GM12878 (cell line): ENCODE measurements around the gene ADGRV1. TPM values are rescaled to one million over a fixed set of nuclear protein-coding genes. Genes with fewer than 3 reads are reported as not detected.

Experiments
- ATAC-seq: fragments of 200-7000 bp; cut with Tn5 transposase; 3 replicates; pipeline ENCODE4 v1.9.1; 2020; ENCODE audit warnings: mild to moderate bottlenecking, moderate library complexity
- BruUV-seq: library from RNA; stranded (reverse); fragments of 400-500 nt; replicated peaks from 2 replicates; lab custom pipeline; 2021; lab: Mats Ljungman, UMichigan
- CTCF ChIA-PET: fragments of 300-600 bp; sonication (Branson Sonifier 250); formaldehyde crosslinking; extraction: SDS; loops from one replicate; lab custom pipeline; 2021; ENCODE audit warnings: inconsistent platforms; lab: Yijun Ruan, JAX
- POLR2A ChIA-PET: fragments of 350-600 bp; formaldehyde crosslinking; extraction: SDS; loops from one replicate; lab custom pipeline; 2021; ENCODE audit warnings: inconsistent platforms; lab: Charles Lee
- RAD21 ChIA-PET: fragments of 300-600 bp; sonication (Branson Sonifier 250); formaldehyde crosslinking; loops from one replicate; lab custom pipeline; 2023; ENCODE audit warnings: antibody characterized with exemption; ENCODE audit not compliant: unreplicated experiment; lab: Charles Lee
- SMC1A ChIA-PET: fragments of 300-600 bp; sonication (Branson Sonifier 250); formaldehyde crosslinking; loops from one replicate; lab custom pipeline; 2023; ENCODE audit not compliant: unreplicated experiment, uncharacterized antibody; lab: Charles Lee
- DNase-seq: peaks from one replicate; pipeline ENCODE4 v3.0.0-alpha.2; 2011; ENCODE audit warnings: low read depth, low spot score
- FAIRE-seq: peaks from 3 replicates; lab custom pipeline; 2011; peaks lifted over from hg19 to GRCh38; lab: Jason Lieb, UNC
- H2AFZ ChIP-seq: 2 replicates; pipeline ENCODE4 v1.6.0; 2011; ENCODE audit warnings: low read depth, low read length, control low read depth; ENCODE audit not compliant: control insufficient read depth
- H3K27ac ChIP-seq: 2 replicates; pipeline ENCODE4 v1.5.1; 2011; ENCODE audit warnings: control low read depth; ENCODE audit not compliant: control insufficient read depth, insufficient read depth
- H3K27me3 ChIP-seq, 2 experiments: replicated peaks in 1 of 2; 2 replicates each; pipeline versions ENCODE4 v1.6.0 to v1.6.1; 2011; ENCODE audit warnings: low read length in 1 of 2; ENCODE audit not compliant: control insufficient read depth in 2 of 2, insufficient read depth in 2 of 2
- H3K36me3 ChIP-seq, 2 experiments: 2 replicates each; pipeline ENCODE4 v1.5.1; 2011; ENCODE audit warnings: low read length in 1 of 2; ENCODE audit not compliant: control insufficient read depth in 2 of 2, insufficient read depth in 2 of 2
- H3K4me1 ChIP-seq: 2 replicates; pipeline ENCODE4 v1.6.1; 2011; ENCODE audit warnings: mild to moderate bottlenecking, low read length, moderate library complexity, mixed read lengths; ENCODE audit not compliant: control insufficient read depth, insufficient read depth
- H3K4me2 ChIP-seq: 2 replicates; pipeline ENCODE4 v1.6.0; 2011; ENCODE audit warnings: control low read depth; ENCODE audit not compliant: control insufficient read depth, insufficient read depth
- H3K4me3 ChIP-seq: fragments of 200-600 bp; sonication (generic); 2 replicates; pipeline ENCODE4 v1.5.1; 2016
- H3K79me2 ChIP-seq: 2 replicates; pipeline ENCODE4 v1.6.0; 2011; ENCODE audit warnings: low read length; ENCODE audit not compliant: control insufficient read depth, insufficient read depth
- H3K9ac ChIP-seq: 2 replicates; pipeline ENCODE4 v1.8.0; 2011; ENCODE audit warnings: low read length, control low read depth, mixed read lengths; ENCODE audit not compliant: control insufficient read depth, insufficient read depth
- H3K9me3 ChIP-seq: replicated peaks from 3 replicates; pipeline ENCODE4 v1.5.1; 2011; ENCODE audit warnings: mild to moderate bottlenecking, low read length; ENCODE audit not compliant: control insufficient read depth, insufficient read depth
- H4K20me1 ChIP-seq: 2 replicates; pipeline ENCODE4 v1.6.0; 2011; ENCODE audit not compliant: control insufficient read depth, insufficient read depth
- CBFB ChIP-seq: IDR thresholded peaks from 2 replicates; pipeline ENCODE4 v1.6.1; 2016; ENCODE audit warnings: antibody characterized with exemption, low read depth
- ESRRA ChIP-seq: IDR thresholded peaks from 2 replicates; pipeline ENCODE4 v1.6.1; 2012; ENCODE audit warnings: mild to moderate bottlenecking, low read length, improper control_type of control experiment
- ETV6 ChIP-seq, 2 experiments: fragments of 450-650 bp in 1 of 2; IDR thresholded peaks in 1 of 2; conservative IDR thresholded peaks in 1 of 2; 2 replicates each; pipeline ENCODE4 v1.6.1; 2014; ENCODE audit warnings: antibody characterized with exemption in 1 of 2, borderline replicate concordance in 1 of 2, low read depth in 1 of 2, mild to moderate bottlenecking in 1 of 2, moderate library complexity in 1 of 2
- GABPA ChIP-seq: IDR thresholded peaks from 2 replicates; pipeline ENCODE4 v1.6.1; 2014; ENCODE audit warnings: antibody characterized with exemption, low read depth, mild to moderate bottlenecking, inconsistent platforms
- HCFC1 ChIP-seq: fragments of 150-350 bp; IDR thresholded peaks from 2 replicates; pipeline ENCODE4 v1.6.1; 2014; ENCODE audit warnings: low read length
- HDAC6 ChIP-seq: fragments of 200-600 bp; sonication (generic); IDR thresholded peaks from one replicate; pipeline ENCODE4 v1.8.0; 2017; ENCODE audit warnings: antibody characterized with exemption; ENCODE audit not compliant: unreplicated experiment
- KLF5 ChIP-seq: fragments of 450-650 bp; IDR thresholded peaks from 2 replicates; pipeline ENCODE4 v1.6.1; 2014; ENCODE audit warnings: mild to moderate bottlenecking; ENCODE audit not compliant: partially characterized antibody
- MAX ChIP-seq: IDR thresholded peaks from 2 replicates; pipeline ENCODE4 v1.6.1; 2012; ENCODE audit warnings: low read depth, low read length, improper control_type of control experiment
- RFX5 ChIP-seq: IDR thresholded peaks from 2 replicates; pipeline ENCODE4 v1.6.1; 2011; ENCODE audit warnings: low read depth, low read length, improper control_type of control experiment
- TAF1 ChIP-seq: IDR thresholded peaks from 2 replicates; pipeline ENCODE4 v1.6.1; 2011; ENCODE audit warnings: mild to moderate bottlenecking, low read depth, low read length, borderline replicate concordance
- TCF12 ChIP-seq: IDR thresholded peaks from 2 replicates; pipeline ENCODE4 v1.6.1; 2011; ENCODE audit warnings: low read depth, mild to moderate bottlenecking, low read length
- USF1 ChIP-seq: IDR thresholded peaks from 2 replicates; pipeline ENCODE4 v1.6.1; 2011; ENCODE audit warnings: borderline replicate concordance, low read depth, mild to moderate bottlenecking, moderate library complexity, mixed read lengths, low read length; ENCODE audit not compliant: insufficient read depth; ENCODE audit errors: extremely low read length
- WGBS: methylation state at CpG from one replicate; pipeline ENCODE4 v1.1.6; 2016; ENCODE audit warnings: low lambda C conversion rate; ENCODE audit not compliant: insufficient replicate concordance, insufficient coverage; ENCODE audit errors: missing lambda C conversion rate; 5-methylcytosine and 5-hydroxymethylcytosine counted together
- in situ Hi-C: fragments of 300-500 bp; cut with MboI; formaldehyde crosslinking; loops from 9 replicates; pipeline ENCODE4 v1.14.3; 2018; ENCODE audit warnings: mixed read lengths
- intact Hi-C: fragments of 100-400 bp; cut with micrococcal nuclease; formaldehyde crosslinking; loops from one replicate; pipeline ENCODE4 v1.14.2; 2022; ENCODE audit not compliant: unreplicated experiment
- polyA plus RNA-seq, 11 experiments: library from polyadenylated mRNA; depleted of rRNA in 4 of 11; unstranded in 6 of 11; stranded (reverse) in 5 of 11; fragments of >200 nt; fragmentation: Nextera tagmentation in 4 of 11; fragmentation: Illumina TruSeq in 1 of 11; extraction: Ambion mirVana in 4 of 11; extraction: Trizol in 1 of 11; gene quantifications; 1 replicate in 1 of 11; 2 replicates in 10 of 11; pipeline versions ENCODE4 v1.2.1 to v1.2.3, GENCODE V29; 2011 to 2016; ENCODE audit warnings: inconsistent platforms in 2 of 11, missing spikeins in 2 of 11, low read depth in 1 of 11
- total RNA-seq, 4 experiments: library from RNA; depleted of rRNA in 3 of 4; stranded (reverse); fragments of >200 nt in 3 of 4; fragmentation: Illumina TruSeq in 1 of 4; extraction: Trizol in 1 of 4; gene quantifications; 2 replicates each; pipeline versions ENCODE4 v1.2.1 to v1.2.3, GENCODE V29; 2013 to 2021

Gene ADGRV1
- total and polyA plus RNA-seq, 10 of the 15 experiments (the other 5 are each of a cell fraction or from before 2014, with no cell fraction given), result 0.04 to 8.1 (median 0.16) TPM; not detected in 1

DNA sequence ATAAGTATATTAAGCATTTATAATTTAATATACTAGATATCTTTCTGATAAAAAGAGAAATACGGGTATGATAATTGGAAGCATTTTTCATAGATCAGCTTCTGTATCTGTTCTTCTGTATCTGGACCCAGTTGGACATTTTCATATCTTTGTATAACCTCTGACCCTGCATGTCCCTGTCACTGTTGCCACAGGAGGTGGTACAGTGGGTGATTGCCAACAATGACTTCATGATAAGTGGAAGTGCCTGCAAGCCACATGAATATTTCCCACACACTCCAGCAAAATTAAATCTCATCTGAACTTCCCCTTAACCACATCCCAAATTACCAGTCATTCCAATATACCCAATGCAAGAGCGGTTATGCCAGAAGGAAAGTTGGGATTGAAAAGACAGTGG lies 448.1 kb downstream of the ADGRV1 start:
- intact Hi-C loops (no loop called here), in situ Hi-C loops (no loop called here)
- H3K4me3 ChIP-seq, result no peak overlapping the region
- CTCF ChIA-PET, result interaction anchor here (0.5 kb wide), 1 partner anchor 371 kb away, joined by 3 read pairs; no protein-coding TSS in a partner anchor
- POLR2A ChIA-PET, result no interaction called here
- RAD21 ChIA-PET, result no interaction called here
- H3K36me3 ChIP-seq, result no peaks in the 10 kb centered on the region
- FAIRE-seq (no peak), ATAC-seq (no peak), DNase-seq (no peak)
- no TSS peak for BruUV-seq
- H3K27ac ChIP-seq, result no peak overlapping the region
- H3K9ac ChIP-seq, result no peak overlapping the region
- H3K4me2 ChIP-seq, result no peak overlapping the region
- TF ChIP-seq TCF12 (no peak), MAX (no peak), CBFB (no peak), ETV6 (conservative IDR thresholded peaks at IDR 0.05 in 1 of 2, IDR thresholded peaks at IDR 0.05 in 1 of 2; ENCODE audit: borderline replicate concordance in 1 of 2, low read depth in 1 of 2) (no peak), TAF1 (no peak), HDAC6 (no peak), KLF5 (no peak), RFX5 (no peak), ESRRA (no peak), HCFC1 (no peak), GABPA (no peak), USF1 (no peak)
- no peaks in the 10 kb centered on the region for H4K20me1 ChIP-seq
- WGBS, result 49% methylated on average over 2 of the region's 2 CpGs
- no peaks in the 10 kb centered on the region for H3K79me2 ChIP-seq
- no peaks in the 10 kb centered on the region for H3K9me3 ChIP-seq
- H3K4me1 ChIP-seq, result no peaks in the 10 kb centered on the region
- H2AFZ ChIP-seq, result no peak overlapping the region
- H3K27me3 ChIP-seq, result no peaks in the 10 kb centered on the region
- SMC1A ChIA-PET, result interaction anchor here (1.0 kb wide), 1 partner anchor 9 kb away, joined by 3 read pairs; no protein-coding TSS in a partner anchor
